Measurements from ENCODE around the gene CBX1. TPM values are rescaled to one million over a fixed set of nuclear protein-coding genes. Genes with fewer than 3 reads are reported as not detected.

Gene CBX1
- total and polyA plus RNA-seq, 2 of the 8 experiments (the other 6 are each of a cell fraction or from before 2014, with no cell fraction given), result 38.7 to 173 TPM

DNA sequence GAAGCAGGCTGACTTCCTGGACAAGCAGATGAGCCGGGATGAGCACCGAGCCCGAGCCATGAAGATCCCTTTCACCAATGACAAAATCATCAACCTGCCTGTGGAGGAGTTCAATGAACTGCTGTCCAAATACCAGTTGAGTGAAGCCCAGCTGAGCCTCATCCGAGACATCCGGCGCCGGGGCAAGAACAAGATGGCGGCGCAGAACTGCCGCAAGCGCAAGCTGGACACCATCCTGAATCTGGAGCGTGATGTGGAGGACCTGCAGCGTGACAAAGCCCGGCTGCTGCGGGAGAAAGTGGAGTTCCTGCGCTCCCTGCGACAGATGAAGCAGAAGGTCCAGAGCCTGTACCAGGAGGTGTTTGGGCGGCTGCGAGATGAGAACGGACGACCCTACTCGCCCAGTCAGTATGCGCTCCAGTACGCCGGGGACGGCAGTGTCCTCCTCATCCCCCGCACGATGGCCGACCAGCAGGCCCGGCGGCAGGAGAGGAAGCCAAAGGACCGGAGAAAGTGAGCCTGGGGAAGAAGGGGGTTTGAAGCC lies 42.1 kb downstream of the CBX1 start:
- Histone ChIP-seq H2BK5ac (ENCODE audit: low read depth, low read length) (peak overlapping the region; percentile 60; the same call in 1 of the 2 replicates), H3K23ac (ENCODE audit: insufficient read length) (no peak overlapping the region), H4K8ac (ENCODE audit: extremely low read depth, insufficient read depth, low read length) (no peak overlapping the region), H3K14ac (ENCODE audit: insufficient read length) (no peak overlapping the region), H3K79me2 (ENCODE audit: control insufficient read depth in 1 of 2, insufficient read depth in 2 of 2, low read length in 2 of 2) (peaks cover 0 to 54% of the 10 kb centered on the region in 2 experiments; a peak in 2 of 4 replicates), H2BK20ac (ENCODE audit: low read length) (no peak overlapping the region), H2BK120ac (replicated peaks; ENCODE audit: low read depth, low read length) (no peak overlapping the region), H3K18ac (ENCODE audit: extremely low read depth, low read length) (no peak overlapping the region), H3K36me3 (ENCODE audit: control insufficient read depth in 2 of 4, insufficient read depth in 4 of 4, low read length in 3 of 4) (peaks cover 33 to 77% (median 57%) of the 10 kb centered on the region in 4 experiments), H3K23me2 (ENCODE audit: low read depth, low read length) (peaks cover 6% of the 10 kb centered on the region; the same call in 1 of the 2 replicates), H3K4ac (replicated peaks; ENCODE audit: insufficient read length, low read depth, low read length) (no peak overlapping the region), H3K4me1 (replicated peaks in 1 of 4; ENCODE audit: control insufficient read depth in 3 of 4, insufficient read depth in 4 of 4, low read length in 3 of 4) (peaks cover 4 to 20% (median 12%) of the 10 kb centered on the region in 4 experiments), H3K9ac (replicated peaks in 1 of 4; ENCODE audit: extremely low read depth in 1 of 4, low read depth in 3 of 4, low read length in 3 of 4) (no peak overlapping the region; a peak in 2 of 7 replicates), H2AFZ (ENCODE audit: low read length) (no peak overlapping the region), H2BK12ac (ENCODE audit: low read depth, low read length) (no peak overlapping the region), H4K20me1 (replicated peaks in 1 of 2; ENCODE audit: control insufficient read depth in 1 of 2, insufficient read depth in 2 of 2, low read length in 2 of 2) (peaks cover 10 to 24% of the 10 kb centered on the region in 2 experiments), H3K27ac (ENCODE audit: low read depth, low read length) (0 out of 2 replicates have a peak overlapping the region, but pooled peaks have one; percentile 7), H3K79me1 (ENCODE audit: low read depth, low read length) (peaks cover 17% of the 10 kb centered on the region), H3K56ac (replicated peaks; ENCODE audit: insufficient read length, low read depth, low read length) (no peak overlapping the region), H4K5ac (ENCODE audit: insufficient read length, low read depth, low read length) (no peak overlapping the region), H4K91ac (replicated peaks; ENCODE audit: insufficient read length, low read length) (no peak overlapping the region), H2AK5ac (ENCODE audit: low read depth, low read length) (no peak overlapping the region), H3K9me3 (ENCODE audit: insufficient read depth in 2 of 2, low read depth in 1 of 2, low read length in 1 of 2) (no peaks in the 10 kb centered on the region), H2BK15ac (ENCODE audit: low read length) (no peak overlapping the region), H3K4me2 (ENCODE audit: insufficient read depth in 1 of 2, low read depth in 2 of 2, low read length in 2 of 2) (no peak overlapping the region; a peak in 2 of 4 replicates), H3K27me3 (replicated peaks in 1 of 4; ENCODE audit: control insufficient read depth in 3 of 4, extremely low read depth in 1 of 4, insufficient read depth in 3 of 4, low read length in 3 of 4) (no peaks in the 10 kb centered on the region), H3K4me3 (ENCODE audit: extremely low read depth in 1 of 4, insufficient read depth in 2 of 4, low read depth in 3 of 4, low read length in 4 of 4) (no peak overlapping the region)
- POLR2A ChIA-PET (ENCODE audit: partially characterized antibody), result interaction anchor here (1.4 to 41.8 kb wide), 7 partner anchors 7 to 48 kb away, joined by 3 to 1227 read pairs (median 112); partner anchors contain the start of genes CBX1, COPZ2, NFE2L1 and SNX11
- WGBS, 2 experiments (ENCODE audit: extremely low coverage in 1 of 2, insufficient coverage in 1 of 2, insufficient read length in 1 of 2, insufficient replicate concordance in 2 of 2, low coverage in 1 of 2, low lambda C conversion rate in 2 of 2, missing lambda C conversion rate in 1 of 2), result 92% methylated on average over 32 of the region's 32 CpGs; no CpG with 5 or more reads in 1 of the 2 experiments
- FAIRE-seq, result no peak
- DNase-seq (ENCODE audit: low read depth in 1 of 2, low spot score in 2 of 2), result no peak
- TF ChIP-seq KDM5A (IDR thresholded peaks at IDR 0.05; ENCODE audit: low read length), result no peak
- no peak for TF ChIP-seq ASH2L (IDR thresholded peaks at IDR 0.05; ENCODE audit: low read length)
- CTCF ChIA-PET (ENCODE audit: partially characterized antibody), result interaction anchor here (1.1 to 14.5 kb wide), 6 partner anchors 9 to 88 kb away, joined by 4 to 203 read pairs (median 45); partner anchors contain the start of genes CDK5RAP3 and NFE2L1
